VCaP (cell line): Measurements from ENCODE around the gene PCDH8.
"Not testable (repeated sequence)": the region's sequence is repeated elsewhere in the genome, so short reads cannot be mapped to it uniquely, and the experiment has no call there.

ENCODE experiments used
- H3K27ac ChIP-seq: fragments of 450-650 bp; 2 replicates; pipeline ENCODE4 v1.5.1; 2017
- TF ChIP-seq, protein P1 (sequence below): fragments of 450-650 bp; conservative IDR thresholded peaks from 2 replicates; pipeline ENCODE4 v1.5.1; 2017; ENCODE audit warnings: mild to moderate bottlenecking, moderate library complexity

Gene PCDH8

GRCh38 chr13:52832313-52832712 lies 16.1 kb downstream of the PCDH8 start:
- H3K27ac ChIP-seq, result no peak overlapping the region
- TF ChIP-seq, protein P1, sequence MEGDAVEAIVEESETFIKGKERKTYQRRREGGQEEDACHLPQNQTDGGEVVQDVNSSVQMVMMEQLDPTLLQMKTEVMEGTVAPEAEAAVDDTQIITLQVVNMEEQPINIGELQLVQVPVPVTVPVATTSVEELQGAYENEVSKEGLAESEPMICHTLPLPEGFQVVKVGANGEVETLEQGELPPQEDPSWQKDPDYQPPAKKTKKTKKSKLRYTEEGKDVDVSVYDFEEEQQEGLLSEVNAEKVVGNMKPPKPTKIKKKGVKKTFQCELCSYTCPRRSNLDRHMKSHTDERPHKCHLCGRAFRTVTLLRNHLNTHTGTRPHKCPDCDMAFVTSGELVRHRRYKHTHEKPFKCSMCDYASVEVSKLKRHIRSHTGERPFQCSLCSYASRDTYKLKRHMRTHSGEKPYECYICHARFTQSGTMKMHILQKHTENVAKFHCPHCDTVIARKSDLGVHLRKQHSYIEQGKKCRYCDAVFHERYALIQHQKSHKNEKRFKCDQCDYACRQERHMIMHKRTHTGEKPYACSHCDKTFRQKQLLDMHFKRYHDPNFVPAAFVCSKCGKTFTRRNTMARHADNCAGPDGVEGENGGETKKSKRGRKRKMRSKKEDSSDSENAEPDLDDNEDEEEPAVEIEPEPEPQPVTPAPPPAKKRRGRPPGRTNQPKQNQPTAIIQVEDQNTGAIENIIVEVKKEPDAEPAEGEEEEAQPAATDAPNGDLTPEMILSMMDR, result no peak

DNA sequence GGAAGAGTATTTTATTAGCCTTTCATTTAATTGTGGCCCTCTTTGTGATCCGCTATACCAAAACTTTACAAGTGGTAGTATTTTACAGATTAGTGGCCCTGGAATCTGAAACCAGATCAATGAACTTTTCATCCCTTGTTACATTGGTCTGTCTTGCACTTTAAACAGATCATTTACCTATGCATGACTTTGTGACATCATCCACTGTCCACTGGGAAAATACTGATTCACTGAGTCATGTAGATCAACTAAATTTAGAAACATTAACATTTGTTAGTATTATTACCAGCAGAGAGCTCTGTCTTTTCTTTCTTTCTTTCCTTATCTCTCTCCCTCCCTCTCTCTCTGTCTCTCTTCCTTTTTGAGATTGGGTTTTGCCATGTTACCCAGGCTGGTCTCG lies 17.5 kb downstream of the PCDH8 start:
- TF ChIP-seq, protein P1, result no peak

GRCh38 chr13:52827839-52828238 lies 20.6 kb downstream of the PCDH8 start:
- no peak overlapping the region for H3K27ac ChIP-seq
- TF ChIP-seq, protein P1, result no peak

More for the DNA sequence above, 17.5 kb downstream of the PCDH8 start:
- no peak overlapping the region for H3K27ac ChIP-seq

GRCh38 chr13:52817886-52818285 lies 30.6 kb downstream of the PCDH8 start:
- H3K27ac ChIP-seq, result not testable (repeated sequence)

DNA sequence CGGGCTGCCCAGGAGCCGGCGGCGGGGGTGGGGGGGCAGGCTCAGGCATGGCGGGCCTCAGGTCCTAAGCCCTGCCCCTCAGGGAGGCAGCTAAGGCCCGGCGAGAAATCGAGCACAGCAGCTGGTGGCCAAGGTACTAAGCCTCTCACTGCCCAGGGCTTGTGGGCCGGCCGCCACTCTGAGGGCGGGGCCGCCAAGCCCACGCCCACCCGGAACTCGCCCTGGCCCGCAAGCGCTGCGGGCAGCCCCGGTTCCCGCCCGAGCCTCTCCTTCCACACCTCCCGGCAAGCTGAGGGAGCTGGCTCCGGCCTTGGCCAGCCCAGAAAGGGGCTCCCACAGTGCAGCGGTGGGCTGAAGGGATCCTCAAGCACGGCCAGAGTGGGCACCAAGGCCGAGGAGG lies 33.1 kb downstream of the PCDH8 start:
- TF ChIP-seq, protein P1, result no peak

GRCh38 chr13:52812941-52813340 lies 35.5 kb downstream of the PCDH8 start:
- no peak overlapping the region for H3K27ac ChIP-seq
- TF ChIP-seq, protein P1, result no peak

More for the DNA sequence above, 33.1 kb downstream of the PCDH8 start:
- H3K27ac ChIP-seq, result no peak overlapping the region

GRCh38 chr13:52811841-52812240 lies 36.6 kb downstream of the PCDH8 start:
- H3K27ac ChIP-seq, result no peak overlapping the region
- TF ChIP-seq, protein P1, result no peak

GRCh38 chr13:52810526-52810925 lies 37.9 kb downstream of the PCDH8 start:
- TF ChIP-seq, protein P1, result no peak
- peak overlapping the region; percentile 56; the same call in 1 of the 2 replicates for H3K27ac ChIP-seq
